GM23248 (cell line): ENCODE results near the gene FHL1.

ENCODE experiments used
- EZH2 ChIP-seq: fragments of 200-600 bp; sonication (generic); IDR thresholded peaks from 2 replicates; pipeline ENCODE4 v1.6.1; 2018; ENCODE audit warnings: antibody characterized with exemption, mild to moderate bottlenecking; ENCODE audit not compliant: insufficient read depth, poor library complexity, severe bottlenecking
- EZH2phosphoT487 ChIP-seq: fragments of 200-600 bp; sonication (generic); IDR thresholded peaks from 2 replicates; pipeline ENCODE4 v1.6.1; 2018; ENCODE audit warnings: antibody characterized with exemption, moderate library complexity, mild to moderate bottlenecking, low read depth; ENCODE audit not compliant: insufficient read depth

- TF ChIP-seq EZH2 (no peak), EZH2phosphoT487 (no peak)
Observed at GRCh38 chrX:136142592-136142991, 4.7 kb upstream of the FHL1 start.
